Muscle layer of duodenum (tissue), 2 donors: Measurements from ENCODE around the gene SH2D6.

Source experiments
- H3K27ac ChIP-seq: one replicate; pipeline ENCODE4 v1.7.0; 2013; ENCODE audit warnings: mild to moderate bottlenecking, low read length
- H3K27me3 ChIP-seq: one replicate; pipeline ENCODE4 v1.7.0; 2013; ENCODE audit warnings: low read depth, mild to moderate bottlenecking, control low read depth, low read length
- H3K36me3 ChIP-seq, 2 donors: one replicate each; pipeline ENCODE4 v1.7.0; 2013; ENCODE audit warnings: low read length in 2 of 2, control low read depth in 1 of 2, mild to moderate bottlenecking in 1 of 2; ENCODE audit not compliant: insufficient read depth in 2 of 2, control insufficient read depth in 1 of 2
- H3K4me1 ChIP-seq, 2 donors: one replicate each; pipeline ENCODE4 v1.7.0; 2013; ENCODE audit warnings: low read length in 2 of 2, mild to moderate bottlenecking in 2 of 2, control low read depth in 1 of 2, moderate library complexity in 1 of 2; ENCODE audit not compliant: insufficient read depth in 2 of 2, control insufficient read depth in 1 of 2
- H3K4me3 ChIP-seq, 2 donors: one replicate each; pipeline ENCODE4 v1.7.0; 2013; ENCODE audit warnings: low read length in 2 of 2, low read depth in 1 of 2, mild to moderate bottlenecking in 1 of 2
- H3K9me3 ChIP-seq, 2 donors: one replicate each; pipeline ENCODE4 v1.7.0; 2013; ENCODE audit warnings: low read length in 2 of 2, control low read depth in 1 of 2, mild to moderate bottlenecking in 1 of 2; ENCODE audit not compliant: control insufficient read depth in 1 of 2
- donor health status: healthy.

Gene SH2D6

DNA sequence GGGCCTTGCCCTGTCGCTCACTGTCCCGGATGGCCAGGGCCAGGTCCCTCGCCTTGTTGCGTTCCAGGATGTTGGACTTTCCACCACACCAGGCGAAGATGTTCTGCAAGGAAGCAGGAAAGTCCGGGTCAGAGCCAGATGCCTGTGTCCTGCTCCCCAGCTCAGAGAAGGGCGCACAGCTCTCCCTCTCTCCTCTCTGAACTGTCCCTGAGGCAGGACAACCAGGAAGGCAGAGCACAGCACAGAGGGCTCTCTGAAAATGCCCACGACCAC, 19.4 kb upstream of the SH2D6 start:
- H3K36me3 ChIP-seq = peaks cover 0 to 5% of the 10 kb centered on the region in 2 donors
- H3K9me3 ChIP-seq = no peaks in the 10 kb centered on the region
- no peak overlapping the region for H3K4me3 ChIP-seq
- H3K27me3 ChIP-seq = no peaks in the 10 kb centered on the region
- H3K27ac ChIP-seq = no peak overlapping the region
- peaks cover 0 to 17% of the 10 kb centered on the region in 2 donors for H3K4me1 ChIP-seq

DNA sequence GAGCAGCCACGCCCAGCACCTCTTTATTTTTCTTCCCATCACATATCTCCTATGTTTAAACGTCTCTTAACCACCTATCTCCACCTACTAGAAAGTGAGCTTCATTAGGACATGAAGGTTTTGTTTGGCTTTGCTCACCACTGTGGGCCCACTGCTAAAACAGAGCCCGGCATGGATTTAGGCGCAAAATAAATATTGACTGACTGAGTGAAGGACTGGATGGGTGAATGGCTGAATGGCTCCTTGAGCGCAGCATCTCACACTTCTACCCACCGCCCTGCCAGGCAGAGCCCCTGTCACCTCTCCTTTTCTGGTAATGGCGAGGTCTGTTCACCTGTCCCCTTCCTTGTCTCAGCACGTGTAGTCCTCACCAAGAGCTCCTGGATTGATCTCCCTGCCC, 18.5 kb upstream of the SH2D6 start:
- Histone ChIP-seq H3K9me3 (no peaks in the 10 kb centered on the region), H3K27me3 (no peaks in the 10 kb centered on the region), H3K27ac (no peak overlapping the region), H3K4me3 (no peak overlapping the region), H3K36me3 (peaks cover 0 to 4% of the 10 kb centered on the region in 2 donors), H3K4me1 (peaks cover 0 to 13% of the 10 kb centered on the region in 2 donors)

DNA sequence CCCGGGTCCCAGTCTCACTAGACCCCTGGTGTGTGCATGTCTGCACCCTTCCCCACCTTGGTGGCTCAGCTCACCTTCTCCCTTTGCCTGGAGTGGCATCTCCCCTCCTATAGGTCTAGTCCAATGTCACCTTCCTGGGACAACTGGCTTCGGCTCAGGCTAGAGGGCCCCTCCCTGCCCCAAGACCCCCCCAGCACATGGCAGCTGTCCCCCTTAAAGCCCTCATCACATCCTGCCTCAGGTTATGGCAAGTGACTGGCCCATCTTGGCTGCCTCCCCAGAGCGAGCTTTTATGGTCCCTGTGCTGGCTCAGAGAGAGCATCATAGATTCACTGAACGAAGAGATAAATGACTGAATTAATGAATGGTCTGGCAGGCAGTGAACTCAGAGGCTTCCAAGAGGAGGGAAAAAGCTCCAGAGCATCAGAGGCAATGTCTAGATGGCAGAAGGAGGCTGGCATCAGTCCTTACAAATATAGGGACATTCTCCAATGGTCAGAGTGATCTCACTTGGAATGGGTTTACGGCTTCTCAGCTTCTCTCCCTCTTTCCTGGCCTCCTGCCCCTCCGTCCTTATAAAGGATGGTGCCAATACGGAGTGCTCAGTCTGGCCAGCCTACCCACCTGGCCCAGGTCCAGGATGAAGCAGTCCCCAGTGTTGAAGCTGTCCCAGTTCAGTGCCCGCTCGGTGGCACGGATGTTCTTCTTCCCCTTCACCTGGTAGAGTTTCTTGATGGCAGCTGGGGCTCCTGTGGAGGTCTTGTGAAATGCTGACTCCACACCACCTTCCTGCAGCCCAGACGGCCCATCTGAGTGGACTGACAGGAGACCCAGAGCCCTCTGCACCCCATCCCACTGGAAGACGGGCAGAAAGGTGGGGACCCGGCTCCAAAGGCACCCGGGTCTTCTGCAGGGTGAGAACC, 17.7 kb upstream of the SH2D6 start:
- H3K27ac ChIP-seq = no peak overlapping the region
- H3K4me3 ChIP-seq = no peak overlapping the region
- H3K27me3 ChIP-seq = no peaks in the 10 kb centered on the region
- no peaks in the 10 kb centered on the region for H3K9me3 ChIP-seq
- no peaks in the 10 kb centered on the region for H3K36me3 ChIP-seq
- H3K4me1 ChIP-seq = peaks cover 0 to 13% of the 10 kb centered on the region in 2 donors

DNA sequence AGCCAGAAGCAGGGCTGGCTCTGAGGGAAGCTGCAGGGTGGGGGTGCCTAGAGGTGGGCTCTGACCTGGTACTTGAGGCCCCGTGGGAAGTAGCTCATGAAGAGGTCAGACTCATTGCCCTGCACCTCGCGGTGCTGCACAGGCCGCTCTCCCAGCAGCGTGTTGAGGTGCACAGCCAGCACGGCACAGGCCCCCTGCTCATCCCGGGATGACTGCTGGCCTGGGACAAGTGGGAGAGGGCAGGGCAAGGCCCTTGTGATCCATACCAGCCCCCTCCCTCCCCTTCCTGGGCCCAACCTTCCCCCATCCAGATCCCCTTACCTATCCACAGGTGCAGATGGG, 17.1 kb upstream of the SH2D6 start:
- Histone ChIP-seq H3K4me3 (no peak overlapping the region), H3K36me3 (no peaks in the 10 kb centered on the region), H3K27ac (no peak overlapping the region), H3K9me3 (no peaks in the 10 kb centered on the region), H3K27me3 (no peaks in the 10 kb centered on the region), H3K4me1 (peaks cover 0 to 8% of the 10 kb centered on the region in 2 donors)

DNA sequence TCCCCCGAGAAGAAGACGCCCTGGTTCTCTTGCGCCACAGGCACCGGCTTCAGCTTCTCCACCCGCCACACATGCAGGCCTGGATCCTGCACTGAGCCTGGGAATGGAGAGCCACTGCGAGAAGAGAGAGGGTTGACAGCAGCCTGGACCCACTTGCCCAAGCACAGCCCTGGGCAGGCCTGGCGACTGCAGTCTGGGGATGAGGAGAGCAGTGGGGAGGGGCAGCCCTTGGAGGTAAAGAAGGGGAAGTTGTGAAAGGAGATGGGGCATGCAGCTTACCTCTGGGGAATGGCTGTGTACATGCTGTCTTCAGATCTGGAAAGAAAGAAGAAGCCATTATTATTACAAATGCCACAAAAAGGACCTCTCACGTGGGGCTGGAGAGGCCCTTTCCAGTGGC, 16.7 kb upstream of the SH2D6 start:
- Histone ChIP-seq H3K4me1 (peaks cover 0 to 4% of the 10 kb centered on the region in 2 donors), H3K27ac (no peak overlapping the region), H3K27me3 (no peaks in the 10 kb centered on the region), H3K4me3 (no peak overlapping the region), H3K9me3 (no peaks in the 10 kb centered on the region), H3K36me3 (no peaks in the 10 kb centered on the region)

DNA sequence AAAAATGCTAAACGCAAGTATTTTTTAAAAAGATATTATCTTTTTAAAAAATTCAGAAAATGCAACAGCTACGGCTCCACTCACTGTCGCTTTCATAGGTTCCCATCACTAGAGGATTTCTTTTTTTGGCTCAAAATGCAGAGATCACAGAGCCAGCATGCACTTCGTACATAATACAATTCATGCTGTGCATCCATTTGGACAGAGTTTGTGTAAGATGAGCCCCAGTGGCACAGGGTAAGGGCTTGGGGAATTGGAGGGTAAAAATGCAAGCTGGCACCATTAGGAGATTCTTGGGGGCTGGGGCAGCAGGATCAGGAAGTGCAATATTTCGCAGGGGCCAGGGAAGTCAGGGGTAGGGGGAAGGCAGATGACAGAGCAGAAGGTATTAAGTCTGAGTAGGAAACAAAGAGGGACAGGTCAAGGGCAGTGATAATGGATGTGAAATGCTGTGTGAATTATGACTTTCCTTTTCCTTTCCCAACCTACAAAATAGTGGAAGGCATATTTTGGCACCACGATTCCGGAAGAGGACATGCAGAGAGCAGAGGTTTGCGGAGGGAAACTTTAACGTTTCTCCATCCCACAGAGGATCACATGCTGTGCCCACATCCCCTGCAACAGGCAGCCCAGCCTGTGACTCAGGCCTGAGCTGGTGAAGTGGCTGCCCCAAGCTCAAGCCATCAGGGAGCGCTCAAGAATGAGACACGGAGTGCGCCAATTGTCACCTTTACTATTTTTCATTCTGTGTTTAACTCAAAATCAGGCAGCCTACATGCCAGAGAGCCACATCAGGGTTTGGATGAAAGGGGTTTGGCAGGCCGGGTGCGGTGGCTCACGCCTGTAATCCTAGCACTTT, 13.1 kb upstream of the SH2D6 start:
- H3K27ac ChIP-seq = no peak overlapping the region
- H3K36me3 ChIP-seq = no peaks in the 10 kb centered on the region
- peaks cover 8 to 17% of the 10 kb centered on the region in 2 donors for H3K4me1 ChIP-seq
- no peak overlapping the region for H3K4me3 ChIP-seq
- no peaks in the 10 kb centered on the region for H3K27me3 ChIP-seq
- no peaks in the 10 kb centered on the region for H3K9me3 ChIP-seq

DNA sequence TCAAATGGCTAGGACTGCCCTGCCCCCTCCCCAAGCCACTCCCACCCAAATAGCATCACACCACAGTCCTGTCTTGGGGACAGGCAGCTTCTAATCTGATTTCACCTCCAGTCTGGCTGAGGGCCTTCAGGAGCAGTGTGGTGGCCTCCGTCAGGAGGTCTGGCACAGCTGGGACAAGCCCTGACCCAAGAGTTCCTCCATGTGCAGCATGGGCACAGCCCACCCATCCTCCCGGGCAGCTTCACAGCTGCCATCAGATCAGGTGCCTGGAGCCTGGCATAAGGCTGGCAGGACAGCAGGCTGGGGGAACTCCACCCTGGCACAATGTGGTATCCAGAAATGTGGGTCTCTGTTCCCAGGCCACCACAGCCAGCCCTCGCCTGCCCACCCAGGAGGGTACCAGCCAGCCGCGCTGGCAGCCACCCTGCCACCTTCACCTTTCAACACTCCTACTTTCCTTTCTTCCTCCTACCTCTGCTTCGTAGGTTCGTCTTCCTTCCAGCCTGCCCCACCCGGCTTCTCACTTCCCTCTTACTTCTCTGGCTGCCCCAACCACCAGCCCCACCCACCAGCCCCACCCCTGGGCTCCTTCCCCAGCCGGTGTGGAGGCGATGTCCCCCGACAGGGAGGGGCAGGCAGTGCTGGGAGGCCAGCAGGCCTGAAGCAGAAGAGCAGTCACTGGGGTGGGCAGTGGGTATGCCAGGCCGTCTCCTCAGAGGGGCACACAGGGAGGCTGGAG, 8.5 kb upstream of the SH2D6 start, which contains the start of gene CAPG:
TSS of gene CAPG (minus strand) at position 522 of the 739 bp plus-strand sequence. CDS start 8,221 bp downstream, outside the sequence.
- Histone ChIP-seq H3K27me3 (no peaks in the 10 kb centered on the region), H3K27ac (peak within 1 kb of the TSS; percentile 63), H3K9me3 (no peaks in the 10 kb centered on the region), H3K4me3 (peak within 1 kb of the TSS in 1 of 2 donors; percentile 39), H3K4me1 (peaks cover 10 to 18% of the 10 kb centered on the region in 2 donors), H3K36me3 (no peaks in the 10 kb centered on the region)

DNA sequence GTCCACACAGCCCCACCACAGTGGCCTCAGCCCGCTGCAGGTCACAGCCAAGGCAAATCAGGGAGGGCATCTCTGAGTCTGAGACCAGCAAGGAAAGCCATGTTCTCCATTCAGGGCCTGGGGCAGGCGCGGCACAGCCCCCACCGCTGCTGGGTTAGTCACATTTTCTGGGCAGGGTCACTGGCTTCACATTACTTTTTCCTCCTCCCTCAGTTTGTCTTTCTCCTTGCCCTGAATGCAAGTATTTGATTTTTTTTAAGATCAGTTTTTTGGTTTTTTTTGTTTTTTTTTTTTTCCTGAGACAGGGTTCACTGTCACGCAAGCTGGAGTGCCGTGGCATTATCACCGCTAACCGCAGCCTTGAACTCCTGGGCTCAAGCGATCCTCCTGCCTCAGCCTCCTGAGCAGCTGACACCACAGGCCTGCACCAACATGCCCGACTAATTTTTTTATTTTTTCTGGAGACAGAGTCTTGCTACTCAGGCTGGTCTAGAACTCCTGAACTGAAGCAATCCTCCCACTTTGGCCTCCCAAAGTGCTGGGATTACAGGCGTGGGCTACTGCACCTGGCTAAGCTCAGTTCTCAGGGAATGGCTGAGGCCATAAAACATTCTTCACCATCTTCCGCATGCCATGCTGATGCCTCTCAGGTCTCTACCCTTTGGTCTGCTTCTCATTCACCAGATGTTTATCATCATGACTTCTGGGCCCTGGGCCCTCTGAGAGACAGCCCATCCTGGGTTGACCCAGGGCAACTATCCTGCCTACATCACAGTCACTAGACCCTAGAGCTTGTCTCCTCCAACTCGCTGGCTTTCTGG, 7.7 kb upstream of the SH2D6 start:
- no peaks in the 10 kb centered on the region for H3K36me3 ChIP-seq
- no peak overlapping the region for H3K4me3 ChIP-seq
- H3K9me3 ChIP-seq = no peaks in the 10 kb centered on the region
- no peak overlapping the region for H3K27ac ChIP-seq
- peaks cover 10 to 18% of the 10 kb centered on the region in 2 donors for H3K4me1 ChIP-seq
- H3K27me3 ChIP-seq = no peaks in the 10 kb centered on the region

DNA sequence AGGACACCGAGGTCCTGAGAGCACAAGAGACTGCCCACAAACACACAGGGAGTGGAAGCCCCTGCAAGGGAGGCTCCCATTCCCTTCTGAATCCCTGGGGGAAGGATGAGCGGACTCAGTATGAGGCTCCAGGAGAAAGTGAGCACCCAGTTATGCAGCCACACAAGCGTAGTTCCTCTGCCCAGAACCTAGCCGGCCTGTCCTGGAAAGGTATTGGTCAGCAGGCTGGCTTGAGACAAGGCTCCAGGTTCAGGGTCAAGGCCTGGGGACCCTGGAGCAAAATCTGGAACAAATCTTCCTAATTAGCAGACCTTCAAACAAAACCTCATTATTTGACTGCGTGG, 7.1 kb upstream of the SH2D6 start:
- H3K27ac ChIP-seq = no peak overlapping the region
- peaks cover 10 to 18% of the 10 kb centered on the region in 2 donors for H3K4me1 ChIP-seq
- H3K27me3 ChIP-seq = no peaks in the 10 kb centered on the region
- H3K4me3 ChIP-seq = no peak overlapping the region
- H3K36me3 ChIP-seq = no peaks in the 10 kb centered on the region
- H3K9me3 ChIP-seq = no peaks in the 10 kb centered on the region

DNA sequence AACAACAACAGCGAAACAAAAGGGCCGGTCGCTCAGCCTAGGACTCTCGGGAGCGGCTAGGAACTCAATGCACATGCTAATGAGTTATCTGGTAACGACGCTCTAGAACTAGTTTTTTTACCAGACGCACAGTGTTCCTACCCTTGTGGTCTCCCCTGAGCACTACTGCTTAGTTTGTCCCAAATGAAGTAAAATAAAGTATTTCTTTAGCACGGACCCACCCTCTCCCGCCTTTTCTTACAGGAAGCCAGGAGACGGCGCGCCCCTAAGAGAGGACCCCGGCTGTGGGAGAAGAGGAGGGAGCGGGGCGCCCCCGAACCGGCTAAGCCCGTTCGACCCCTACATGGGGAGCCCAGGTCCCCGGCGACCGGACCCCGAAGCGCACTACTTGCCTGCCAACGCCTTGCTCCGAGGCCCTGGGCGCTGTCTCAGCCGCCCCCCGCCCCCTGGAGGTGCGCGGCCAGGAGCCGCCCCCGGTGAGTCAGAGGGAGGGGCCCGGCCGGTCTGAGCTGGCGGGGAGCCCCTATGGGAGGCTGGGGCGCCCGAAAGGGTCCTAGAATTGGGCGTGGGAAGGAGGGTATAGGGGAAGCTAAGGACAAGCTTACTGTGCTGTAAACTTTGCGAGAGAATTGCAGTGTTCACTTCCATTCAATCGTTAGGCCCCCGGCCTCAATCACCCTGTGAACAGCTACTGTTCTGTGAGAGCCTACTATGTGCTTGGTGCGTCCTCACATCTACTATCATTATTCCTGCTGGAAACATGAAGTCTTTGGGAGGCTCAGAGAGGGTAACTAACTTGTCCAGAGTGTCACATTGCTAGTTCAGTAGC, 4.7 kb upstream of the SH2D6 start:
- Histone ChIP-seq H3K4me3 (peak overlapping the region; percentile 50 to 55), H3K9me3 (no peaks in the 10 kb centered on the region), H3K4me1 (peaks cover 10 to 13% of the 10 kb centered on the region in 2 donors), H3K27ac (no peak overlapping the region), H3K36me3 (no peaks in the 10 kb centered on the region), H3K27me3 (no peaks in the 10 kb centered on the region)
